GM23338 (cell line): ENCODE measurements around the gene SVIL. TPM values are rescaled to one million over a fixed set of nuclear protein-coding genes. Genes with fewer than 3 reads are reported as not detected.

Source experiments
- ATAC-seq: fragments of 200-7000 bp; cut with Tn5 transposase; 3 replicates; pipeline ENCODE4 v1.9.1; 2020
- DNase-seq: peaks from one replicate; pipeline ENCODE4 v3.0.0-alpha.2; 2015; ENCODE audit warnings: low spot score
- H2AFZ ChIP-seq: fragments of 200-600 bp; sonication (generic); 2 replicates; pipeline ENCODE4 v1.8.0; 2016; ENCODE audit warnings: antibody characterized with exemption, mild to moderate bottlenecking, moderate library complexity
- H3F3A ChIP-seq: fragments of 200-600 bp; sonication (generic); replicated peaks from 2 replicates; pipeline ENCODE4 v1.8.0; 2017; ENCODE audit warnings: antibody characterized with exemption, mixed run types, low read depth
- H3K27ac ChIP-seq: fragments of 200-600 bp; sonication (generic); 2 replicates; pipeline ENCODE4 v1.6.1; 2016; ENCODE audit warnings: low read depth
- H3K27me3 ChIP-seq: fragments of 200-600 bp; sonication (generic); 2 replicates; pipeline ENCODE4 v1.8.0; 2016; ENCODE audit warnings: mild to moderate bottlenecking, mixed run types, moderate library complexity; ENCODE audit not compliant: insufficient read depth
- H3K36me3 ChIP-seq: fragments of 200-600 bp; sonication (generic); 2 replicates; pipeline ENCODE4 v1.8.0; 2016; ENCODE audit warnings: mild to moderate bottlenecking; ENCODE audit not compliant: insufficient read depth
- H3K4me1 ChIP-seq: fragments of 200-600 bp; sonication (generic); 2 replicates; pipeline ENCODE4 v1.8.0; 2016; ENCODE audit warnings: mild to moderate bottlenecking, moderate library complexity; ENCODE audit not compliant: insufficient read depth
- H3K4me2 ChIP-seq: fragments of 200-600 bp; sonication (generic); 2 replicates; pipeline ENCODE4 v1.7.1; 2017; ENCODE audit warnings: mixed run types
- H3K4me3 ChIP-seq: fragments of 200-600 bp; sonication (generic); 2 replicates; pipeline ENCODE4 v1.6.1; 2016; ENCODE audit warnings: mixed run types
- H3K79me2 ChIP-seq: fragments of 200-600 bp; sonication (generic); replicated peaks from 2 replicates; pipeline ENCODE4 v1.8.0; 2017; ENCODE audit warnings: mild to moderate bottlenecking; ENCODE audit not compliant: insufficient read depth
- H3K9me2 ChIP-seq: fragments of 200-600 bp; sonication (generic); 2 replicates; pipeline ENCODE4 v1.8.0; 2017; ENCODE audit not compliant: insufficient read depth
- H4K20me1 ChIP-seq: fragments of 200-600 bp; sonication (generic); replicated peaks from 2 replicates; pipeline ENCODE4 v1.8.0; 2017; ENCODE audit warnings: mild to moderate bottlenecking; ENCODE audit not compliant: insufficient read depth
- H3K27ac Mint-ChIP-seq: 2 replicates; pipeline ENCODE4 v1.8.0; 2020; ENCODE audit warnings: inconsistent platforms, mild to moderate bottlenecking, moderate library complexity, mixed read lengths
- H3K27me3 Mint-ChIP-seq: 3 replicates; pipeline ENCODE4 v1.8.0; 2022; ENCODE audit warnings: low read depth, mild to moderate bottlenecking, moderate library complexity, mixed read lengths, inconsistent platforms; ENCODE audit not compliant: insufficient read depth, poor library complexity
- H3K36me3 Mint-ChIP-seq: 3 replicates; pipeline ENCODE4 v1.8.0; 2021; ENCODE audit warnings: low read depth, mild to moderate bottlenecking, inconsistent platforms, moderate library complexity, mixed read lengths
- H3K4me1 Mint-ChIP-seq: 3 replicates; pipeline ENCODE4 v1.8.0; 2020; ENCODE audit warnings: mild to moderate bottlenecking, inconsistent platforms, mixed read lengths
- H3K4me3 Mint-ChIP-seq: 3 replicates; pipeline ENCODE4 v1.8.0; 2021; ENCODE audit warnings: moderate library complexity, mild to moderate bottlenecking, inconsistent platforms, mixed read lengths
- H3K9me3 Mint-ChIP-seq: 3 replicates; pipeline ENCODE4 v1.8.0; 2020; ENCODE audit warnings: moderate library complexity, mild to moderate bottlenecking, inconsistent platforms, mixed read lengths
- CREB1 ChIP-seq: fragments of 250-450 bp; sonication (Bioruptor Pico); IDR thresholded peaks from 2 replicates; pipeline ENCODE4 v1.5.0; 2020; ENCODE audit warnings: low read depth, mild to moderate bottlenecking, moderate library complexity
- CTCF ChIP-seq, 2 experiments: fragments of 200-600 bp in 1 of 2; sonication (generic) in 1 of 2; conservative IDR thresholded peaks; 2 replicates each; pipeline versions ENCODE4 v1.5.1 to v1.6.1; 2016 to 2017; ENCODE audit warnings: antibody characterized with exemption in 2 of 2, low read depth in 2 of 2, mild to moderate bottlenecking in 2 of 2, moderate library complexity in 1 of 2
- ETS1 ChIP-seq: IDR thresholded peaks from 2 replicates; pipeline ENCODE4 v1.6.1; 2016; ENCODE audit warnings: antibody characterized with exemption
- EZH2phosphoT487 ChIP-seq: fragments of 200-600 bp; sonication (generic); IDR thresholded peaks from one replicate; pipeline ENCODE4 v1.8.1; 2018; ENCODE audit warnings: antibody characterized with exemption; ENCODE audit not compliant: unreplicated experiment
- NANOG ChIP-seq: IDR thresholded peaks from 2 replicates; pipeline ENCODE4 v1.6.1; 2016; ENCODE audit warnings: antibody characterized with exemption, borderline replicate concordance
- POLR2AphosphoS5 ChIP-seq: IDR thresholded peaks from 2 replicates; pipeline ENCODE4 v1.6.1; 2016; ENCODE audit warnings: antibody characterized with exemption, low read depth
- REST ChIP-seq: IDR thresholded peaks from one replicate; pipeline ENCODE4 v1.6.1; 2018; ENCODE audit warnings: antibody characterized with exemption; ENCODE audit not compliant: unreplicated experiment
- STAT1 ChIP-seq: IDR thresholded peaks from one replicate; pipeline ENCODE4 v1.6.1; 2016; ENCODE audit warnings: antibody characterized with exemption; ENCODE audit not compliant: unreplicated experiment
- ZNF114 ChIP-seq: fragments of 250-450 bp; sonication (Bioruptor Pico); IDR thresholded peaks from 2 replicates; pipeline ENCODE4 v1.5.0; 2020; ENCODE audit warnings: mild to moderate bottlenecking, moderate library complexity
- ZNF331 ChIP-seq: fragments of 250-450 bp; sonication (Bioruptor Pico); IDR thresholded peaks from 2 replicates; pipeline ENCODE4 v1.5.0; 2020; ENCODE audit warnings: low read depth, mild to moderate bottlenecking, moderate library complexity
- ZNF462 ChIP-seq: fragments of 250-450 bp; sonication (Bioruptor Pico); IDR thresholded peaks from 2 replicates; pipeline ENCODE4 v1.5.0; 2020; ENCODE audit warnings: mild to moderate bottlenecking, moderate library complexity
- polyA plus RNA-seq: library from polyadenylated mRNA; unstranded; fragments of >200 nt; fragmentation: Nextera tagmentation; extraction: Ambion mirVana; gene quantifications from 2 replicates; pipeline ENCODE4 v1.2.1, GENCODE V29; 2016
- total RNA-seq: library from RNA; depleted of rRNA; stranded (reverse); fragments of >200 nt; shearing (Covaris generic); gene quantifications from 2 replicates; pipeline ENCODE4 v1.2.3, GENCODE V29; 2014

The SVIL gene
- total and polyA plus RNA-seq, 2 experiments from 2014 or later = 8.8 to 34.9 TPM

GRCh38 chr10:29524720-29525119, 110.1 kb downstream of the SVIL start (continued):
- TF ChIP-seq ZNF462 (CRISPR knock-in tag) (no peak), STAT1 (no peak), REST (no peak), EZH2phosphoT487 (no peak)

- no peak for ATAC-seq
- DNase-seq = no peak
- H3K36me3 Mint-ChIP-seq = peaks cover 8% of the 10 kb centered on the region
- no peak overlapping the region for H3K27ac Mint-ChIP-seq
- Histone ChIP-seq H4K20me1 (no peaks in the 10 kb centered on the region), H3K4me3 (no peak overlapping the region), H3F3A (no peaks in the 10 kb centered on the region), H3K79me2 (no peaks in the 10 kb centered on the region), H3K36me3 (no peaks in the 10 kb centered on the region), H3K4me1 (no peaks in the 10 kb centered on the region), H3K9me2 (no peaks in the 10 kb centered on the region), H3K4me2 (no peak overlapping the region), H3K27me3 (no peaks in the 10 kb centered on the region), H3K27ac (no peak overlapping the region), H2AFZ (no peak overlapping the region)
- peaks cover 8% of the 10 kb centered on the region; the same call in 1 of the 3 replicates for H3K4me1 Mint-ChIP-seq
- H3K27me3 Mint-ChIP-seq = peaks cover 3% of the 10 kb centered on the region
- H3K9me3 Mint-ChIP-seq = no peaks in the 10 kb centered on the region
- H3K4me3 Mint-ChIP-seq = no peak overlapping the region
- TF ChIP-seq ETS1 = no peak
- TF ChIP-seq POLR2AphosphoS5 = no peak
- no peak for TF ChIP-seq EZH2phosphoT487
- TF ChIP-seq ZNF331 (CRISPR knock-in tag) = no peak
- no peak for TF ChIP-seq CTCF (conservative IDR thresholded peaks at IDR 0.05; ENCODE audit: low read depth in 2 of 2)
- TF ChIP-seq NANOG = no peak
- no peak for TF ChIP-seq ZNF114 (CRISPR knock-in tag)
- no peak for TF ChIP-seq CREB1
Observed at GRCh38 chr10:29524294-29524693, 110.5 kb downstream of the SVIL start.
